ENCODE data around the gene SLC41A3. TPM values are rescaled to one million over a fixed set of nuclear protein-coding genes. Genes with fewer than 3 reads are reported as not detected.

The SLC41A3 gene
- total RNA-seq, 1 experiment from 2014 or later: 53.9 TPM

- no peak for DNase-seq (ENCODE audit: low read depth)
These were observed 37.1 kb upstream of the SLC41A3 start for GRCh38 chr3:126121074-126121473.

GRCh38 chr3:126119976-126120375 is 36.1 kb upstream of the SLC41A3 start:
- DNase-seq (ENCODE audit: low read depth): no peak

- no peak for DNase-seq (ENCODE audit: low read depth)
These were observed 35.2 kb upstream of the SLC41A3 start for GRCh38 chr3:126119008-126119675.

DNA sequence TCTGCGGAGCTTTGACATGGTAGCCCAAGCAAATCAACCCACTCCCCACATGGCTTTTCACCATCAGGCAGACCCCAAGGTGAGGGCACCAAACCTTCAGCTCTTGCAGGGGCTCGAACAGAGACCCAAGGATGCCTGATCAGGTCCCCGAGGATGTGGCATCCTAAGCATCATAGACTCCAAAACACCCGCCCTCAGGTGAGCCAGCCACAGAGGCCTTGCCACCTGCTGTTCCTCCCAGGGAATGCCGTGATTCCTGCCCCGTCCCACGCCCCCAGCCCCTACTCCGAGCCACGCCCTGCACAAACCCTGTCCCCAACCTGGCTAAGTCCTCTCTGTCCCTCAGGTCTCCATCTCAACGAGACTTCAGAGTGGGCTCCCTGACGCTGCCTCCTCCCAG is 34.7 kb upstream of the SLC41A3 start:
- DNase-seq (ENCODE audit: low read depth): no peak

GRCh38 chr3:126117786-126118185 is 33.9 kb upstream of the SLC41A3 start:
- DNase-seq (ENCODE audit: low read depth): no peak

- DNase-seq (ENCODE audit: low read depth): no peak
These were observed 33.3 kb upstream of the SLC41A3 start for GRCh38 chr3:126117212-126117611.

GRCh38 chr3:126116526-126116925 is 32.6 kb upstream of the SLC41A3 start:
- no peak for DNase-seq (ENCODE audit: low read depth)

- DNase-seq (ENCODE audit: low read depth): no peak
These were observed 30.8 kb upstream of the SLC41A3 start for GRCh38 chr3:126114443-126115386.

GRCh38 chr3:126113733-126114442 is 30.0 kb upstream of the SLC41A3 start:
- no peak for DNase-seq (ENCODE audit: low read depth)

- DNase-seq (ENCODE audit: low read depth): no peak
These were observed 29.3 kb upstream of the SLC41A3 start for GRCh38 chr3:126113238-126113555.

DNA sequence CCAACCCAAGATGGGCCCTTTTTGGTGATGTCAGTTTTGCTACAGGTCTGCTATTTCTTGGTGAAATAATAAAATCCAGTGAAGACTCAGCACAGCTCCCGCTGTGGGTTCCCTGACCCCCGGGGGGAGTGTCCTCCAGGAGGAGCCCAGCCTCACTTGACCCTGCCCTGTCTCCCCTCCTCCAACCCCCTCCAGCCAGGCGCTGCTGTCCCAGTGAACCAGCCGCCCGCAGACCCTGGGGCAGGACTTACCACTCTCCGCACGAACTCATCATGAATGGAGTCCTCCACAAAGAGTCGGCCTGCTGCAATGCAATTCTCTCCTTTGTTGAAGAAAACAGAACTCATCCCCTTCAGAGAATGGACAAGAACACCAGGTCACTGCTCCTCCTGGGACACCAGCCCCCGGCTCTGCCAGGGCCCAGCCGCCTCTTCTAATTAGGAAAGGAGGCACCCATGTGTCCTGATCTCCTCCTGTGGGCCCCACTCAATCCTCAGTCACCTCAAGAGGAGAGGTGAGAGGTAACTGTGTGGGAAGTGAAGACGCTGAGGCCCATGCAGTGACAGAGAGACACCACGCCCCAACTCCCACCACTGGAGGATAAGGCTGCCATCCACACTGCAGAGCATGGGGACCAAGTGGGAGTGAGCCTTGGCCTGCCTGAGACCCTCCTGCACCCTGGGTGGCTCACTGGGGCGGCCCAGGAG is 28.8 kb upstream of the SLC41A3 start:
- no peak for DNase-seq (ENCODE audit: low read depth)

- no peak for DNase-seq (ENCODE audit: low read depth)
These were observed 27.9 kb upstream of the SLC41A3 start for GRCh38 chr3:126111566-126112475.

DNA sequence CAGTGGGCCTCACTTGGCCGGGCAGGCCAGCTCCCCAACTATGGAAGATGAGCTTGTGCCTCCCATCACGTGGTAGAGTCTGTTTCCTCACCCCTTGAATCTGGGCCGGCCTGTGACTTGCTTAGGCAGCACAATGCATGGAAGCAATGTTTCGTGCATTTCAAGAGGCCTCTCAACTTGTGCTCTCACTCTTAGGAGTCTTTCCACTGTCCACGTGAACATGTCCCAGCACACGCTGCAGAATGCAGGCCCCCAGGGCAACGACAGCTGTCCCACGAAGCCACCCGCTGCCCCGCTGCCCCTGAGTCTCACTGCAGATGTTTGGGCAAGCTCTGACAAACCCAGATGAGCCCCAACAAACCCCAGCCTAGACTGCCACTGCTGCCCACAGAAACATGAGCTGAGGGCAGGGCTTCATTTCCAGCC is 27.2 kb upstream of the SLC41A3 start:
- DNase-seq (ENCODE audit: low read depth): no peak

DNA sequence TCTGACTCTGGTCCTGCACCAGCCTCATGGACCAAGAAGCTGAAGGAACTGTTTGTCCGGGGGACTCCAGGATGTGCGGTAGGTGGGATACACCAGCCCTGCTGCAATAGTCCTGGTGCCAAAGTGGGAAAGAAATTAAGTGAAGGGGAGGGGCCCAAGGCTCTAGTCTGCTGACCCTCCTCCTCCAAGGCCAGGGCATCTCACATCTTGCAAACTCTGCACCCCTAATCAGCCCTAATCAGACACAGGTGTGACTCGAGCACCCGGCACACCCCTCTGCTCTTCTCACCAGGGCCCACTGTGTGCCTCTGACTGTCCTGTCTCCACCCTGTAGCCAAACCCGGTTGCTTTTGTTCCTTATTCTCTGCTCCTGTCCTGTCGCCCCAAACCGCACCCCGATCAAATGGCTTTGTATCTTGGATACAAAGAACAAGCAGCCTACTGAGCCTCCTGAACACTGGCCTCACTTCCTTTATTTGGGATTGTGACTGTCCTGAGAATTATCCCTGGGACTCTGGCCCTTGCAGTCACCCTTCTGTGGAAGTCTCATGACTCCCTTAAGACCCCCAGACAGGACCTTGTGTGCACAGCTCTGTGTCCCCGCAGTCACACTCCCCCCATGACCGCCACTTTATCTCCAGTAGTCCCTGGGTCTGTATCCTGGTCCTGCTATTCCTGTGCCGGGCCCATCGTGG is 26.7 kb upstream of the SLC41A3 start:
- DNase-seq (ENCODE audit: low read depth): no peak

- no peak for DNase-seq (ENCODE audit: low read depth)
These were observed 25.9 kb upstream of the SLC41A3 start for GRCh38 chr3:126109880-126110235.

GRCh38 chr3:126109146-126109879 is 25.4 kb upstream of the SLC41A3 start:
- no peak for DNase-seq (ENCODE audit: low read depth)

- no peak for DNase-seq (ENCODE audit: low read depth)
These were observed 24.7 kb upstream of the SLC41A3 start for GRCh38 chr3:126108676-126109050.

DNA sequence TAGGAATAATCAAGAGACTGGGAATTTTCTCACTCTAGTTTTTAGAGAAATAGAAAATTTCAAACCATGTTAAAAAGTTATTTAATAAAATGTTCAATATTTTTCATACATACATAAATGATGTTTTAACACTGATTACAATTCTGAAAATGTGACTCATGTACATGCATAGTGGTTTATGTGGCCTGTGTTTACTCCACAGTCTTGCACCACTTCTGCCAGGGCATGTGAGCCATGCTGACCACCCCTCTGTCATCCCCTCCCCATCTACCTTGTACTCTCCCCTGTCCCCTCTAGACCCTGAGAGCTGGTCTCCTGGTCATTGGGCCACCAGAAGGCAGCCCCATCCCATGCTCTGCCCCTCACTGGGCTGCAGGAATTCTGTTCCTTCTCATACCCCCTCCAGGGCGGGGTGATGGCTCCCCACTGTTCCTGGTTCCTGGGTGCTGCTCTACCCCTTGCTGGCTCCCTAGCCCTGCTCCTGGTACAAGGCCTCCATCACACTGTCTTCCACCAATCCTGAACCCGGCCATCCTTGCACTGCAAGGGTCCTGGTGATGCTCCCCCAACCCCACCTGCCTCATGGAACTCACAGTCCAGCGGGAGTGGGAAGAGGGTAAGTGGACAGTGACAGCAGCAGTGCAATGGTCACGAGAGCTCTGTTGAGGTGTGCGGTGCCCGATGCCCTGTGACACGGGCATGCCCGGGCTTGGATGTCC is 24.2 kb upstream of the SLC41A3 start:
- no peak for DNase-seq (ENCODE audit: low read depth)
